SJSA1 (cell line): ENCODE data around the gene CD40. TPM values are rescaled to one million over a fixed set of nuclear protein-coding genes. Genes with fewer than 3 reads are reported as not detected.

Experiments
- DNase-seq, 2 experiments: peaks; one replicate each; pipeline ENCODE4 v3.0.0-alpha.2; 2015 to 2020; ENCODE audit warnings: low spot score in 2 of 2, low read depth in 1 of 2
- H3K27ac ChIP-seq: fragments of 250-450 bp; sonication (Bioruptor Pico); 2 replicates; pipeline ENCODE4 v1.5.1; 2020; ENCODE audit warnings: mild to moderate bottlenecking, moderate library complexity
- H3K27me3 ChIP-seq: fragments of 250-450 bp; sonication (Bioruptor Pico); replicated peaks from 2 replicates; pipeline ENCODE4 v1.5.1; 2020; ENCODE audit warnings: mild to moderate bottlenecking, moderate library complexity
- H3K36me3 ChIP-seq: fragments of 250-450 bp; sonication (Bioruptor Pico); 2 replicates; pipeline ENCODE4 v1.5.1; 2020; ENCODE audit warnings: mild to moderate bottlenecking
- H3K4me1 ChIP-seq: fragments of 250-450 bp; sonication (Bioruptor Pico); replicated peaks from 2 replicates; pipeline ENCODE4 v1.6.1; 2021; ENCODE audit warnings: mild to moderate bottlenecking
- H3K4me3 ChIP-seq: fragments of 250-450 bp; sonication (Bioruptor Pico); 2 replicates; pipeline ENCODE4 v1.5.1; 2020; ENCODE audit warnings: mild to moderate bottlenecking
- H3K9me3 ChIP-seq: fragments of 250-450 bp; sonication (Bioruptor Pico); replicated peaks from 2 replicates; pipeline ENCODE4 v1.5.1; 2020; ENCODE audit warnings: mild to moderate bottlenecking
- total RNA-seq: library from RNA; depleted of rRNA; stranded (reverse); fragments of >200 nt; shearing (Covaris generic); gene quantifications from 2 replicates; pipeline ENCODE4 v1.2.3, GENCODE V29; 2014

Gene CD40
- total RNA-seq, 1 experiment from 2014 or later: 0.05 TPM

- no peaks in the 10 kb centered on the region for H3K36me3 ChIP-seq
Measured at GRCh38 chr20:46154796-46155195, 36.7 kb downstream of the CD40 start.

GRCh38 chr20:46156065-46156464 is 38.0 kb downstream of the CD40 start:
- Histone ChIP-seq H3K4me3 (no peak overlapping the region), H3K27me3 (peaks cover 52% of the 10 kb centered on the region), H3K4me1 (no peaks in the 10 kb centered on the region), H3K36me3 (no peaks in the 10 kb centered on the region), H3K27ac (no peak overlapping the region), H3K9me3 (no peaks in the 10 kb centered on the region)
- no peak for DNase-seq

More at GRCh38 chr20:46154796-46155195, 36.7 kb downstream of the CD40 start:
- DNase-seq: no peak
- Histone ChIP-seq H3K4me3 (no peak overlapping the region), H3K9me3 (no peaks in the 10 kb centered on the region), H3K4me1 (no peaks in the 10 kb centered on the region), H3K27ac (no peak overlapping the region), H3K27me3 (peaks cover 55% of the 10 kb centered on the region)

GRCh38 chr20:46157076-46157592 is 39.0 kb downstream of the CD40 start:
- Histone ChIP-seq H3K4me3 (no peak overlapping the region), H3K9me3 (no peaks in the 10 kb centered on the region), H3K27me3 (peaks cover 47% of the 10 kb centered on the region), H3K36me3 (no peaks in the 10 kb centered on the region), H3K27ac (no peak overlapping the region), H3K4me1 (no peaks in the 10 kb centered on the region)
- no peak for DNase-seq

GRCh38 chr20:46157625-46158024 is 39.5 kb downstream of the CD40 start:
- H3K4me1 ChIP-seq: no peaks in the 10 kb centered on the region
- H3K27me3 ChIP-seq: peaks cover 47% of the 10 kb centered on the region

GRCh38 chr20:46158476-46158987 is 40.4 kb downstream of the CD40 start:
- Histone ChIP-seq H3K4me3 (no peak overlapping the region), H3K27ac (no peak overlapping the region), H3K9me3 (no peaks in the 10 kb centered on the region), H3K4me1 (no peaks in the 10 kb centered on the region), H3K36me3 (no peaks in the 10 kb centered on the region), H3K27me3 (peaks cover 54% of the 10 kb centered on the region)
- DNase-seq: no peak

More at GRCh38 chr20:46157625-46158024, 39.5 kb downstream of the CD40 start:
- H3K36me3 ChIP-seq: no peaks in the 10 kb centered on the region
- H3K4me3 ChIP-seq: no peak overlapping the region
- H3K9me3 ChIP-seq: no peaks in the 10 kb centered on the region
- H3K27ac ChIP-seq: no peak overlapping the region
- DNase-seq: no peak

- H3K36me3 ChIP-seq: no peaks in the 10 kb centered on the region
- no peak overlapping the region for H3K4me3 ChIP-seq
- peaks cover 54% of the 10 kb centered on the region for H3K27me3 ChIP-seq
- no peak for DNase-seq
- no peaks in the 10 kb centered on the region for H3K4me1 ChIP-seq
- H3K9me3 ChIP-seq: no peaks in the 10 kb centered on the region
- no peak overlapping the region for H3K27ac ChIP-seq
Measured at GRCh38 chr20:46159101-46159897, 41.2 kb downstream of the CD40 start.

GRCh38 chr20:46160661-46161060 is 42.5 kb downstream of the CD40 start:
- no peaks in the 10 kb centered on the region for H3K9me3 ChIP-seq
- DNase-seq: no peak
- no peaks in the 10 kb centered on the region for H3K4me1 ChIP-seq
- H3K36me3 ChIP-seq: no peaks in the 10 kb centered on the region
- H3K4me3 ChIP-seq: no peak overlapping the region
- H3K27me3 ChIP-seq: peaks cover 48% of the 10 kb centered on the region
- no peak overlapping the region for H3K27ac ChIP-seq

- no peaks in the 10 kb centered on the region for H3K4me1 ChIP-seq
- no peaks in the 10 kb centered on the region for H3K36me3 ChIP-seq
- H3K4me3 ChIP-seq: no peak overlapping the region
- H3K9me3 ChIP-seq: no peaks in the 10 kb centered on the region
- no peak overlapping the region for H3K27ac ChIP-seq
- H3K27me3 ChIP-seq: peaks cover 35% of the 10 kb centered on the region
- no peak for DNase-seq
Measured at GRCh38 chr20:46161921-46162320, 43.8 kb downstream of the CD40 start.

GRCh38 chr20:46164254-46164653 is 46.1 kb downstream of the CD40 start:
- no peak for DNase-seq
- Histone ChIP-seq H3K4me1 (no peaks in the 10 kb centered on the region), H3K9me3 (no peaks in the 10 kb centered on the region), H3K27me3 (peaks cover 14% of the 10 kb centered on the region; the same call in 1 of the 2 replicates), H3K4me3 (no peak overlapping the region), H3K36me3 (no peaks in the 10 kb centered on the region), H3K27ac (no peak overlapping the region)

GRCh38 chr20:46167080-46167479 is 49.0 kb downstream of the CD40 start:
- no peaks in the 10 kb centered on the region for H3K4me1 ChIP-seq
- peaks cover 33% of the 10 kb centered on the region for H3K27me3 ChIP-seq
- H3K4me3 ChIP-seq: no peak overlapping the region
- no peaks in the 10 kb centered on the region for H3K9me3 ChIP-seq
- no peak for DNase-seq
- H3K27ac ChIP-seq: no peak overlapping the region
- H3K36me3 ChIP-seq: no peaks in the 10 kb centered on the region

- H3K27ac ChIP-seq: no peak overlapping the region
- DNase-seq: no peak
- no peak overlapping the region for H3K4me3 ChIP-seq
- H3K27me3 ChIP-seq: peaks cover 37% of the 10 kb centered on the region
- no peaks in the 10 kb centered on the region for H3K4me1 ChIP-seq
- H3K36me3 ChIP-seq: no peaks in the 10 kb centered on the region
- H3K9me3 ChIP-seq: no peaks in the 10 kb centered on the region
Measured at GRCh38 chr20:46168438-46168837, 50.3 kb downstream of the CD40 start.

GRCh38 chr20:46169245-46170171 is 51.4 kb downstream of the CD40 start:
- Histone ChIP-seq H3K4me3 (no peak overlapping the region), H3K27me3 (peaks cover 42% of the 10 kb centered on the region), H3K27ac (no peak overlapping the region), H3K4me1 (no peaks in the 10 kb centered on the region), H3K36me3 (no peaks in the 10 kb centered on the region), H3K9me3 (no peaks in the 10 kb centered on the region)
- no peak for DNase-seq

GRCh38 chr20:46171476-46171875 is 53.4 kb downstream of the CD40 start:
- H3K4me1 ChIP-seq: no peaks in the 10 kb centered on the region
- H3K9me3 ChIP-seq: no peaks in the 10 kb centered on the region
- H3K27me3 ChIP-seq: peaks cover 60% of the 10 kb centered on the region
- no peak overlapping the region for H3K27ac ChIP-seq
- no peak overlapping the region for H3K4me3 ChIP-seq
- no peaks in the 10 kb centered on the region for H3K36me3 ChIP-seq
- DNase-seq: no peak
